ENCODE data around the gene SSC5D.

DNA sequence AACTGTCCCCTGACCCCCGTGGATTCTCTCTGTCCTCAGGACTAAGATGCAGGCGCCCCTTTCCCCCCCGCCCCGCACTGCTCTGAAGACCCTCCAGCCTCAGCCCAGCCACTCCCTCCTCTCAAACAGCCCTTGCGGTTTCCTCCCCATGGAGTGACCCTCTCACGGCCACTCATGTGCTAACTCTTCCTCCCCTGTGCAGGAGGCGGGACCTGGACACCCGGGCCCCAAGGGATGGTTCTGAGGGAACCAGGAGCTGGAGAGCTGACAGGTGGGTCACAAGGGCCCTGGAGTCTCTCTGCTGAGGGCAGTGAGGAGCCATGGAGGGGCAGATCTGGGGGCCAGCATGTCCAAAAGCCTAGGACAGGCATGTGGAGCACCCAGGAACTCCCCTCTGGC lies 28.7 kb upstream of the SSC5D start:
- TF ChIP-seq EZH2 (IDR thresholded peaks at IDR 0.05; ENCODE audit: low read length), result no peak
- TF ChIP-seq, protein P1, sequence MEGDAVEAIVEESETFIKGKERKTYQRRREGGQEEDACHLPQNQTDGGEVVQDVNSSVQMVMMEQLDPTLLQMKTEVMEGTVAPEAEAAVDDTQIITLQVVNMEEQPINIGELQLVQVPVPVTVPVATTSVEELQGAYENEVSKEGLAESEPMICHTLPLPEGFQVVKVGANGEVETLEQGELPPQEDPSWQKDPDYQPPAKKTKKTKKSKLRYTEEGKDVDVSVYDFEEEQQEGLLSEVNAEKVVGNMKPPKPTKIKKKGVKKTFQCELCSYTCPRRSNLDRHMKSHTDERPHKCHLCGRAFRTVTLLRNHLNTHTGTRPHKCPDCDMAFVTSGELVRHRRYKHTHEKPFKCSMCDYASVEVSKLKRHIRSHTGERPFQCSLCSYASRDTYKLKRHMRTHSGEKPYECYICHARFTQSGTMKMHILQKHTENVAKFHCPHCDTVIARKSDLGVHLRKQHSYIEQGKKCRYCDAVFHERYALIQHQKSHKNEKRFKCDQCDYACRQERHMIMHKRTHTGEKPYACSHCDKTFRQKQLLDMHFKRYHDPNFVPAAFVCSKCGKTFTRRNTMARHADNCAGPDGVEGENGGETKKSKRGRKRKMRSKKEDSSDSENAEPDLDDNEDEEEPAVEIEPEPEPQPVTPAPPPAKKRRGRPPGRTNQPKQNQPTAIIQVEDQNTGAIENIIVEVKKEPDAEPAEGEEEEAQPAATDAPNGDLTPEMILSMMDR (optimal IDR thresholded peaks at IDR 0.05 in 1 of 3, IDR thresholded peaks at IDR 0.05 in 1 of 3, conservative IDR thresholded peaks at IDR 0.05 in 1 of 3; ENCODE audit: extremely low read depth in 1 of 3, insufficient read depth in 2 of 3, low read length in 3 of 3), result no peak

Data from keratinocyte (primary cell).